NCI-H187 treated with DMSO at 0.1 percent for 48 hours (cell line): Measurements from ENCODE around the gene KDM4C.

ENCODE experiments used
- DNase-seq: peaks from one replicate; lab custom pipeline; 2025; lab: John Stamatoyannopoulos, UW

Gene KDM4C

DNA sequence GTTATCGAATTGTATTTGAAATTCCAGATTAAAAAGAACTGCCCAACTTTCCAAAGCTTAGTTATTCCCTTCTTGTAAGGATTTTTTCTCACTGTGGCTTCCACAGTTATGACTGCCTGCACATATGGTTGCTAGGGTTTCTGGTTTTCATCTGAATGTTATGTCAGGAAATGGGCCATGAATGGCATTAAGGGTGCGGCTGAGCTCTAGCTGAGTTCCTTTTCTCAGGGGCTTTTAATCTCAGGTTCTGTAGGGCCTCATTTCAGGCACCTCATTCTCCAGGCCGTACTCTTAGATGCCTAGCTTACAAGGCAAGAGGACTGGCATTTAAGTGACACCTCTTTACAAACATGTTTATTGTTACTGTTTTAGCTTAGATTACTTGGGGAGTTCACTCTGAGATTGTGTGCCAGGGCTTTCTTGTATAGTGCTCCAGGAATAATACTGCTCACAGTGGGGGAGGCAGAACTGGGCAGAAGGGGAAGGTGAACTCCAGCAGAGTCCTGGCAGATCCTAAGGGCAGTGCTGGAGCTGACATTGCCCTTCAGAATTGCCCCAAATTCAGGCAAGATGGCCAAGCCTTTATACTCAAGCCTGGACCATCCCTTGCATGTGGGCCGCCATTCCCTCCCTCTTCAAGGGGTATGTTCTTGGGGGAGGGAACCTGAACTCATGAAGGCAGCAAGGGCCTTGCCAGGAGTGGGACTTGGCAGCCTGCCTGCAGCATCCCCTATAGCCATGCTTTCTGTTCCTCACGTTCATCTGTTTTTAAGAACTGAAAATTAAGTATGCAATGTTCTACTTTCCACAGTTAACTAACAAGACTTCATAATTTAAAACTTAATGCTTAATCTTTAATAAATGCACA is 111.5 kb downstream of the KDM4C start:
- no peak for DNase-seq

- no peak for DNase-seq
Measured at GRCh38 chr9:6870149-6870548, 112.4 kb downstream of the KDM4C start.

- DNase-seq = no peak
Measured at GRCh38 chr9:6870650-6871477, 113.1 kb downstream of the KDM4C start.

DNA sequence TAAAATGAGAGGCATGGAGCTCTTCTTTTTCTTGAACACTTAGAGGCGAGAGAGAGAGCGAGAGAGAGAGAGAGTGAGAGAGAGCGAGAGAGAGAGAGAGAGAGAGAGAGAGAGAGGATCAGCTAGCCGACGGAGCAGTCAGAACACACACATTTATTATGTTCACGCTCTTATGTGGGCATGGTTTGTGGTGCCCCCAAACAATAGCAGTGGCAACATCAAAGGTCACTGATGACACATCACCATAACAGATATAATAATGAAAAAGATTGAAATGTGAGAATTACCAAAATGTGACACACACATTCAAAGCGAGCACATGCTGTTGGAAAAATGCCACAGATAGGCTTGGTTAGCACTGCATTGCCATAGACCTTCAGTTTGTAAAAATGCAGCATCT is 116.1 kb downstream of the KDM4C start:
- no peak for DNase-seq

GRCh38 chr9:6876195-6876894 is 118.6 kb downstream of the KDM4C start:
- no peak for DNase-seq

DNA sequence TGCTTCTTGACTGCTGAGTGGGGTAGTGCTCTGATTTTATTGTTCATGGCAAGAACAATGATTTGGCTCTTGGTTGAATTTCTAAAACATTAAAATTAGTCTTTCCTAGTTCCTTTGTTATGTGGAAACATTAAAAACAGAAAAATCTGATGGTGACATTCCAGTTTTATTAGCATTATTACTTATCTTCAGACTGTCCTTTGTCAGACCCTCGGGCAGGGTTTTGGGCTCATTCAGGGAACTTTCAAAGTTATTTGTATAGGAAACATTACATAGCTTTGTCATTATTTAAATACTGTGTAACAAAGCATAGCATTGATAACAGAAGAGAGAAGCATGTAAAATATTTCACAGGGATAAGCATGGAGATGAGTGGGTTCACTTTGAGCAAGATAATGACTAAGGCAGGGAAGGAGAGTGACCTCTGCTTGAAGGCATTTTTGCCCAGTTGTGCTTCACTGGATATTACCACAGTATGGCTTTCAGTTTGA is 119.9 kb downstream of the KDM4C start:
- DNase-seq = no peak

- no peak for DNase-seq
Measured at GRCh38 chr9:6880626-6881025, 122.9 kb downstream of the KDM4C start.

DNA sequence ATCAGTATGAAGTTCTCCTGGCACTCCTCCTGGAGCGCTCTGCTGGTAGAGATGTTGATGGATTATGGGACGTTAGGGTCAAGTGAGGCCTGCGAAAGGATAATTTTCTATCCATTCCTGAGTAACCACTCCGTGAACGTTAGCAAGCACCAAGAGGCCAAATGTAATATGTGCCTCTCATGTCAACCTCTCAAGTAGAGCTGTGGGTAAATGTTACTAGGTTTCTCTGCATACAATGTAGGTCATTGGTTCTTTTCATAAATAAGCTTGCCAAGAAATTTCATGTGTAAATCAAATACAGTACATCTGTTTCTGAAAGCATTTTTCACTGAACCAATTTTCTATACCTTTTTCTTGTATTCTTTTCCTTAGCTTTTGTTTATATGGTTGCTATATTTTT is 126.3 kb downstream of the KDM4C start:
- no peak for DNase-seq

- no peak for DNase-seq
Measured at GRCh38 chr9:6884990-6885389, 127.2 kb downstream of the KDM4C start.

DNA sequence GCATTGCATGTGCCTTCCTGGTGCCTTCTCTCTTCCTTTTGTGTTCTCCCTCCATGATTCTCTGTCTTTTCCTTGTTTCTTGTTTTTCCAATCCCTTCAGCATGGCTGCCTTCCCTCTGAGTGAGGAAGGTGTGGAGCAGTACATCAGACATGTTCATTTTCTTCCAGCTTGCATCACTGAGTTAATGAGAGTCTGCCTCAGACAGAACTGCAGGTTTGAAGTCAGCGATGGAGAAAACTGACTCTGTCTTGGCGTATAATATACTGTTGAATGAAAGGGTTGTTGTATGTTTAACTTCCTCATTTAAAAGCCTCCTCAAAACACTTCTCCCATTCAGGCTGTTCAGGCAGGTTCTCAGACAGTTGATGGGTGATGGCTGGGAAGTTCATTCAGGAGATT is 129.3 kb downstream of the KDM4C start:
- DNase-seq = no peak

DNA sequence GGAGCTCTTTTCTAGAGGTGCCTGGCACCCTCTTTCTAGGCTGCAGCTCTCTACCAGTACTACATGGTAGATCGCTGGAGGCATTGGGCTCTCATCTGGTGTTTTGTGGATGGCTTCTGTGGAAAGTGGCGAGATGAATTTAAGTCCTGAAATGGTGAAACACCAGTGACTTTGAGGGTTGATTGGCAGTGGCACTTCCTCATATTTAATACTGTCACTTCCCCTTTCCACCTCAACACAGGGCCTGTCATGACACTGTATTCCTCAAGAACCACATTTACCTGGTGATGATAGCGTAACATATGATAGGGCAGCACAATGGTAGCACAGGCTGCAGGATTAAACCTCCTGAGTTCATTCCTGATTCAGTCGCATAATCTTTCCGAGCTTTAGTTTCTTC is 132.1 kb downstream of the KDM4C start:
- no peak for DNase-seq

DNA sequence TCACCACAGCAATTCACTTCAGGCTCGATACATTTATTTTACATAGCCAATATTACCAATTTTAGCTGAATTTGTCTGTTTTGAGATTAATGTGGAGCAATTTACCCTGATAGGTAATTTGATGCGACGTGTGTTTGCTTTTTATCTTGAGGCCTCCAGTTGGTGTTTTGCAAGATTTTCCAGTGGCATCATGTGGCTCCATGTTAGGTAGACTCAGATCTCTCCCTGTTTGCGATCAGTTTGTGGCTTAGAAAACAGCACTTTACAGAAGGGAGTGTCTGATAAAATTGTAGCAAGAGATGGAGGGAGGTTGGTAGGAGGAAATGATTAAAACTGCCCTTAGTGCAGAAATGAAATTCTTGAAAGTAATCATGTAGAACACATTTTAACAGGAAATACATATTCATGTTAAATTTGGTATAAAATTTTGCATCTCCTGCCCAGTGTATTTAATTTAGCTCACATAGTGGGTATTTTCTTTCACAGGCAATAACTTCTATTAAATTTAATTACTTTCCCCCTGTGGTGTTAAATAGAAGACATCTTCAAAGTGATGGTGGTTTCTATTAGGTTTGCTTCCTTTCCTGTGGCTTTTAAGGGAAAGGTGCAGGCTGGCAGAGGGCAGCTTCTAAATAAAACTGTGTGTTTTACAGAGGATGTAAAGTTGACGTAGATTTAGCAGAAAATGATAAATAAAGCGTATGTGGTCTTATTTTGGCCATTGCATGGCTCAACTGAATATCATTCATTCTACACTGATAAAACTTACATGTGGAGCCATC is 135.8 kb downstream of the KDM4C start:
- no peak for DNase-seq

- no peak for DNase-seq
Measured at GRCh38 chr9:6894135-6894534, 136.4 kb downstream of the KDM4C start.

DNA sequence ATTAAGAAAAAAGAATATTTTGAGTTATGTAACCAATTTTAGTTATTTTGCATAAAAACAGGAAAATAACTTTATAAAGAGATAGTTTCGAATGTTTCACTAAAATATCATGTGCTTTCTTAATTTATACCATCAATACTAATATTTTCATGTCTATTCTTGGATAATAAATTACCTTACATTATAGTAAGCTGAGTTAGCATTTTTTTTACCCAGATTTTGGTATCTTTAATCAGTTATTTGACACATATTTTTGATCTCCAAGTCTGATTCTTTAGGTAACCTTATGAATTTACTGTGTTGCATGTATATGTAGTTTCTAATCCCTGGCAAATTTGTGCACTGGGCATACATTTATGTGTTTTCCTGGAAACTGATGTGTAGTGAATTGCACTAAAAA is 138.0 kb downstream of the KDM4C start:
- no peak for DNase-seq

- no peak for DNase-seq
Measured at GRCh38 chr9:6896562-6896961, 138.8 kb downstream of the KDM4C start.

DNA sequence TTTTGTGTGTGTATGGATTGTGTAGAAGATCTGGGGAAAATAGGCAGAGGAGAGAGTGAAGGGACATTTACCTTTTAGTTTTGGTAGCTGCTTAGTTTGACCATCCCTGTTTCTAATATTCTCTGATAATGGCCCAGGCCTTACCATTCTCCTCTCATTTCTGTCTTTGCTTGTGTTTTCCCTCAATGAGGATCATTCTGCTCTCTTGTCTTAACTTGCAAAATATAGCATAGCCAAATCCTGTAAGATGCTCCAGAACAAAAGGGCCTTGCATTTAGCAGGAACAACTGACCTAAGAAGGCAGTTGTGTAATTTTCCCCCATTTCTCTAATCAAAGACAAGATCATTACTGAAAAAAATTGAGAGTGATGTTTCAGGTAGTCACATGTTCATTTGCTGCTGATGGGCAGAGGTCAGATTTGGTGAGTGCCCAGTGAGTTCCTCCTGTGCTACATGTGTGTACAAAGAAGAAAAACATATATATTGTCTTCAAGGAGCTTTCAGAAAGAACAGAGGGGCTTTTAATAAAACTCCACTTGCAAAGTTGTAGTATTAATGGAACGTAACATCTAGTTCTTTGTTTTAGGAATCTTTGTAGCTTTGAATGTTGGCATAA is 139.5 kb downstream of the KDM4C start:
- DNase-seq = no peak

GRCh38 chr9:6897898-6898302 is 140.1 kb downstream of the KDM4C start:
- no peak for DNase-seq

DNA sequence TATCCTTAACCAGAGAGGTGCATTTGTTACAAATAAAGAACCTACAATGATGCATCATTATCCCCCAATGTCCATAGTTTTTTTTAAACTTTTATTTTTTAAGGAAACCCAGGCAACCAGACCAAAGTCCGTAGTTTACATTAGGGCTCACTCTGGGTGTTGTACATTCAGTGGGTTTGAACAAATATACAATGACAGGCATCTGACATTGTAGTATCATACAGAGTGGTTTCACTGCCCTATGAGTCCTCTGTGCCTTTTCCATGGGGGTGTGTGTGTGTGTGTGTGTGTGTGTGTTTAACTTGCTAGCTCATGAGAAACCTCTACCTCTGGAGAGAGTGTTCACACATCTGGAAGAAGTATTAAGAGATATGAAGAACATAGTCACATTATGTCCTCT is 141.5 kb downstream of the KDM4C start:
- DNase-seq = no peak

DNA sequence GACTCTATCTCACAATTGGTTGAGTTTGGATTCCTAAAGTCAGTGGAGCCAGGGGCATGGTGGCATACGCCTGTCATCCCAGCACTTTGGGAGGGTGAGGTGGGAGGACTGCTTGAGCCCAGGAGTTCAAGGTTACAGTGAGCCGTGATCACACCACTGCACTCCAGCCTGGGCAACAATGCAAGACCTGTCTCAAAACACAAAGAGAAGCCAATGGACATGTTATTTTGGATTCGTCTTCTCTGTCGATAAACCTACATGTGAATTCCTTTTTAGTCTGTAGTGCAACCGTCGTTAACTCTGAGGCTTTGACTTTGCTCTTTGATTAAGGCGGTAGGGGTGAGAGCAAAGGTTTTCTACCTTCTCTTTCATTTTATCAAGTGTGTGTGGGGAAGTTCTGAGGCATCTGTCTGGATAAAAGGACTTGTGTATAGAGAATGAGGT is 142.7 kb downstream of the KDM4C start:
- no peak for DNase-seq

DNA sequence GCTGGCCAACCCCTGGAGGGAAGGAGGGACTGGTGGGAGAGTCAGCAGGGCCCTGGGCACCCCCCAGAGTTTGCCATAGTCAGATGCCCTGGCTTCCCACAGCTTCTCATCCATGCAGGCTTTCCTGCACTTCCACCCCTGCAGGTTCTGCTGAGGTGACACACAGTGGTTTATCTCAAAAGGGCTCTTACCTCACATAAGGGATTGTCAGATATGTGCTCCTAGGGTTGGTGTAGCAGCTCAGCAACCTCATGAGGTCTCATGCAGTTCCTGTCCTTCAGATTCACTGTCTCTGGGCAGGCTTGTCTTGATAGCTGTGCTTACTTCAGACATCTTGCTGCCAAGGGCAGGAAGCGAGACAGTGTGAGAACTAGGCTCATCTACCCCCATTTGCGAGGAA is 143.4 kb downstream of the KDM4C start:
- no peak for DNase-seq

DNA sequence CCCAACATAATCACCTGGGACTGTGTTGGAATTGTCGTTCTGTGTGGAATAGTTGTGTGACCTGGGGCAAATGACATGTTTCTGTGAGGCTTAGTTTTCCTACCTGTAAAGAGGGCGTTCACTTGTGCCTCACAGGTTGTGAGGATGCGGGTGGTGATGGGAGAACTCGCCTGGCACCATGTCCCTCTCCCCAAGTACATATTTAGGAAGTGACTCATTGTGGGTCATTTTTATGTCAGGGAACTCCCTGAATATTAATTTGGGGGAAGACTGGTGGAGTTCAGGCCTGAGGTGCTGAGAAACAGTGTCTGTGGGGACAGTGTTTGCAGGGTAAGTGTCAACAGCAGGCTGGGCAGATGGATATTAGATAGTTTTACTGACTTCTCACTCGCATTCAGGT is 144.7 kb downstream of the KDM4C start:
- no peak for DNase-seq
